HEK293 (cell line): ENCODE measurements around the gene CASZ1.

Experiments used
- CTCF ChIA-PET: fragments of 350-600 bp; formaldehyde crosslinking; extraction: SDS; loops from one replicate; lab custom pipeline; 2021; ENCODE audit warnings: antibody characterized with exemption; lab: Yijun Ruan, JAX
- POLR2A ChIA-PET: fragments of 300-600 bp; formaldehyde crosslinking; extraction: SDS; loops from one replicate; lab custom pipeline; 2020; ENCODE audit warnings: antibody characterized with exemption, inconsistent platforms; lab: Yijun Ruan, JAX
- H3K27ac ChIP-seq: fragments of 200-500 bp; sonication (Bioruptor generic); 2 replicates; pipeline ENCODE4 v1.5.1; 2014; ENCODE audit warnings: low read depth, low read length, control low read depth, inconsistent platforms; ENCODE audit errors: extremely low read depth
- H3K36me3 ChIP-seq, 2 experiments: fragments of 200-500 bp in 1 of 2; sonication (Bioruptor generic) in 1 of 2; 1 replicate in 1 of 2; 2 replicates in 1 of 2; pipeline ENCODE4 v1.5.1; 2014 to 2017; ENCODE audit warnings: inconsistent platforms in 2 of 2, low read length in 2 of 2; ENCODE audit not compliant: control insufficient read depth in 2 of 2, insufficient read depth in 1 of 2
- H3K4me1 ChIP-seq: fragments of 200-500 bp; sonication (Bioruptor generic); 2 replicates; pipeline ENCODE4 v1.5.1; 2014; ENCODE audit warnings: mild to moderate bottlenecking, low read length, inconsistent platforms; ENCODE audit not compliant: control insufficient read depth, insufficient read depth
- H3K4me3 ChIP-seq: 2 replicates; pipeline ENCODE4 v1.5.1; 2011; ENCODE audit warnings: low read depth, mild to moderate bottlenecking, control low read depth, low read length, moderate library complexity
- H3K9me3 ChIP-seq: fragments of 200-500 bp; sonication (Bioruptor generic); 2 replicates; pipeline ENCODE4 v1.5.1; 2014; ENCODE audit warnings: low read depth, low read length, inconsistent platforms; ENCODE audit not compliant: control insufficient read depth, insufficient read depth
- SETDB1 ChIP-seq: IDR thresholded peaks from one replicate; pipeline ENCODE4 v1.6.1; 2017; ENCODE audit warnings: mild to moderate bottlenecking, low read length, moderate library complexity, mixed read lengths; ENCODE audit not compliant: insufficient read length
- ZNF184 ChIP-seq: fragments of 450-650 bp; IDR thresholded peaks from 2 replicates; pipeline ENCODE4 v1.5.1; 2018; ENCODE audit warnings: missing biosample characterization, mild to moderate bottlenecking, missing genetic modification characterization
- ZNF23 ChIP-seq: fragments of 450-650 bp; formaldehyde crosslinking; IDR thresholded peaks from 2 replicates; pipeline ENCODE4 v1.5.1; 2016; ENCODE audit warnings: missing biosample characterization, missing genetic modification characterization, borderline replicate concordance
- ZNF239 ChIP-seq: fragments of 450-650 bp; formaldehyde crosslinking; IDR thresholded peaks from 2 replicates; pipeline ENCODE4 v1.5.1; 2016; ENCODE audit warnings: missing biosample characterization, missing genetic modification characterization
- ZNF266 ChIP-seq: fragments of 450-650 bp; formaldehyde crosslinking; IDR thresholded peaks from 2 replicates; pipeline ENCODE4 v1.5.1; 2016; ENCODE audit warnings: missing biosample characterization, missing genetic modification characterization, low read depth
- ZNF391 ChIP-seq: fragments of 450-650 bp; formaldehyde crosslinking; IDR thresholded peaks from 2 replicates; pipeline ENCODE4 v1.5.1; 2016; ENCODE audit warnings: low read depth, missing biosample characterization, missing genetic modification characterization, borderline replicate concordance
- ZNF548 ChIP-seq: fragments of 450-650 bp; formaldehyde crosslinking; IDR thresholded peaks from 2 replicates; pipeline ENCODE4 v1.5.1; 2016; ENCODE audit warnings: missing biosample characterization, missing genetic modification characterization
- ZNF549 ChIP-seq: fragments of 450-650 bp; IDR thresholded peaks from 2 replicates; pipeline ENCODE4 v1.5.1; 2018; ENCODE audit warnings: missing biosample characterization, missing genetic modification characterization, mild to moderate bottlenecking, inconsistent platforms, moderate library complexity
- ZNF623 ChIP-seq: fragments of 450-650 bp; formaldehyde crosslinking; IDR thresholded peaks from 2 replicates; pipeline ENCODE4 v1.5.1; 2016; ENCODE audit warnings: missing biosample characterization, missing genetic modification characterization
- TF ChIP-seq, protein P1 (sequence below): fragments of 450-650 bp; formaldehyde crosslinking; IDR thresholded peaks from 2 replicates; pipeline ENCODE4 v1.5.1; 2016; ENCODE audit warnings: missing biosample characterization, missing genetic modification characterization, borderline replicate concordance
- TF ChIP-seq, protein P2 (sequence below): fragments of 450-650 bp; formaldehyde crosslinking; IDR thresholded peaks from 2 replicates; pipeline ENCODE4 v1.5.1; 2017; ENCODE audit warnings: missing biosample characterization, missing genetic modification characterization
- TF ChIP-seq, protein P3 (sequence below): fragments of 450-650 bp; formaldehyde crosslinking; IDR thresholded peaks from 2 replicates; pipeline ENCODE4 v1.5.1; 2016; ENCODE audit warnings: missing biosample characterization, missing genetic modification characterization
- TF ChIP-seq, protein P4 (sequence below): fragments of 450-650 bp; formaldehyde crosslinking; IDR thresholded peaks from 2 replicates; pipeline ENCODE4 v1.5.1; 2016; ENCODE audit warnings: missing biosample characterization, missing genetic modification characterization, low read depth
- TF ChIP-seq, protein P5 (sequence below): fragments of 450-650 bp; formaldehyde crosslinking; IDR thresholded peaks from 2 replicates; pipeline ENCODE4 v1.5.1; 2016; ENCODE audit warnings: missing biosample characterization, missing genetic modification characterization

The CASZ1 gene

DNA sequence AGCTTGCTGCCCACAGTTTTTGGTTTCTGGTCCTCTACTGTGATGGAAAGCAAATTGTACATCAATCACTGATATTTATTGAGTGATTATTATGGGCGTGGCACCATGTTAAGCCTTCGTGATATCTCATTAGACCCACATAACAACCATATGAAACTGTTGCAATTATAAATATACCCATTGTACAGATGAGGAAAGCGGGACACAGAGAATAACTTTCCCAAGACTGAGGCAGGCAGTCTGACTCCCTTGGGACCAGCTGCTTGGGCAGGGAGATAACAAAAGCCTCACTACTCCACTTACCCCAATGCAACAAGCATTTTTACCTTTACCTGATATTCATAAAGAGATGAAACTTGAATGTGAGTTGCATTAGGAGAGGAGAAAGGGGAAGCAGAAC is 4.3 kb upstream of the CASZ1 start:
- H3K4me1 ChIP-seq: no peaks in the 10 kb centered on the region
- no peak overlapping the region for H3K27ac ChIP-seq
- H3K4me3 ChIP-seq: no peak overlapping the region
- CTCF ChIA-PET: no interaction called here
- TF ChIP-seq ZNF549 (tag by site-specific recombination): no peak
- no peak for TF ChIP-seq ZNF391
- TF ChIP-seq, protein P1, sequence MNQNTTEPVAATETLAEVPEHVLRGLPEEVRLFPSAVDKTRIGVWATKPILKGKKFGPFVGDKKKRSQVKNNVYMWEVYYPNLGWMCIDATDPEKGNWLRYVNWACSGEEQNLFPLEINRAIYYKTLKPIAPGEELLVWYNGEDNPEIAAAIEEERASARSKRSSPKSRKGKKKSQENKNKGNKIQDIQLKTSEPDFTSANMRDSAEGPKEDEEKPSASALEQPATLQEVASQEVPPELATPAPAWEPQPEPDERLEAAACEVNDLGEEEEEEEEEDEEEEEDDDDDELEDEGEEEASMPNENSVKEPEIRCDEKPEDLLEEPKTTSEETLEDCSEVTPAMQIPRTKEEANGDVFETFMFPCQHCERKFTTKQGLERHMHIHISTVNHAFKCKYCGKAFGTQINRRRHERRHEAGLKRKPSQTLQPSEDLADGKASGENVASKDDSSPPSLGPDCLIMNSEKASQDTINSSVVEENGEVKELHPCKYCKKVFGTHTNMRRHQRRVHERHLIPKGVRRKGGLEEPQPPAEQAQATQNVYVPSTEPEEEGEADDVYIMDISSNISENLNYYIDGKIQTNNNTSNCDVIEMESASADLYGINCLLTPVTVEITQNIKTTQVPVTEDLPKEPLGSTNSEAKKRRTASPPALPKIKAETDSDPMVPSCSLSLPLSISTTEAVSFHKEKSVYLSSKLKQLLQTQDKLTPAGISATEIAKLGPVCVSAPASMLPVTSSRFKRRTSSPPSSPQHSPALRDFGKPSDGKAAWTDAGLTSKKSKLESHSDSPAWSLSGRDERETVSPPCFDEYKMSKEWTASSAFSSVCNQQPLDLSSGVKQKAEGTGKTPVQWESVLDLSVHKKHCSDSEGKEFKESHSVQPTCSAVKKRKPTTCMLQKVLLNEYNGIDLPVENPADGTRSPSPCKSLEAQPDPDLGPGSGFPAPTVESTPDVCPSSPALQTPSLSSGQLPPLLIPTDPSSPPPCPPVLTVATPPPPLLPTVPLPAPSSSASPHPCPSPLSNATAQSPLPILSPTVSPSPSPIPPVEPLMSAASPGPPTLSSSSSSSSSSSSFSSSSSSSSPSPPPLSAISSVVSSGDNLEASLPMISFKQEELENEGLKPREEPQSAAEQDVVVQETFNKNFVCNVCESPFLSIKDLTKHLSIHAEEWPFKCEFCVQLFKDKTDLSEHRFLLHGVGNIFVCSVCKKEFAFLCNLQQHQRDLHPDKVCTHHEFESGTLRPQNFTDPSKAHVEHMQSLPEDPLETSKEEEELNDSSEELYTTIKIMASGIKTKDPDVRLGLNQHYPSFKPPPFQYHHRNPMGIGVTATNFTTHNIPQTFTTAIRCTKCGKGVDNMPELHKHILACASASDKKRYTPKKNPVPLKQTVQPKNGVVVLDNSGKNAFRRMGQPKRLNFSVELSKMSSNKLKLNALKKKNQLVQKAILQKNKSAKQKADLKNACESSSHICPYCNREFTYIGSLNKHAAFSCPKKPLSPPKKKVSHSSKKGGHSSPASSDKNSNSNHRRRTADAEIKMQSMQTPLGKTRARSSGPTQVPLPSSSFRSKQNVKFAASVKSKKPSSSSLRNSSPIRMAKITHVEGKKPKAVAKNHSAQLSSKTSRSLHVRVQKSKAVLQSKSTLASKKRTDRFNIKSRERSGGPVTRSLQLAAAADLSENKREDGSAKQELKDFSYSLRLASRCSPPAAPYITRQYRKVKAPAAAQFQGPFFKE: no peak
- no peak for TF ChIP-seq ZNF239 (tag by site-specific recombination)
- TF ChIP-seq, protein P2, sequence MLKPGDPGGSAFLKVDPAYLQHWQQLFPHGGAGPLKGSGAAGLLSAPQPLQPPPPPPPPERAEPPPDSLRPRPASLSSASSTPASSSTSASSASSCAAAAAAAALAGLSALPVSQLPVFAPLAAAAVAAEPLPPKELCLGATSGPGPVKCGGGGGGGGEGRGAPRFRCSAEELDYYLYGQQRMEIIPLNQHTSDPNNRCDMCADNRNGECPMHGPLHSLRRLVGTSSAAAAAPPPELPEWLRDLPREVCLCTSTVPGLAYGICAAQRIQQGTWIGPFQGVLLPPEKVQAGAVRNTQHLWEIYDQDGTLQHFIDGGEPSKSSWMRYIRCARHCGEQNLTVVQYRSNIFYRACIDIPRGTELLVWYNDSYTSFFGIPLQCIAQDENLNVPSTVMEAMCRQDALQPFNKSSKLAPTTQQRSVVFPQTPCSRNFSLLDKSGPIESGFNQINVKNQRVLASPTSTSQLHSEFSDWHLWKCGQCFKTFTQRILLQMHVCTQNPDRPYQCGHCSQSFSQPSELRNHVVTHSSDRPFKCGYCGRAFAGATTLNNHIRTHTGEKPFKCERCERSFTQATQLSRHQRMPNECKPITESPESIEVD (tag by site-specific recombination): no peak
- no peak for TF ChIP-seq ZNF184 (tag by site-specific recombination)
- TF ChIP-seq, protein P3, sequence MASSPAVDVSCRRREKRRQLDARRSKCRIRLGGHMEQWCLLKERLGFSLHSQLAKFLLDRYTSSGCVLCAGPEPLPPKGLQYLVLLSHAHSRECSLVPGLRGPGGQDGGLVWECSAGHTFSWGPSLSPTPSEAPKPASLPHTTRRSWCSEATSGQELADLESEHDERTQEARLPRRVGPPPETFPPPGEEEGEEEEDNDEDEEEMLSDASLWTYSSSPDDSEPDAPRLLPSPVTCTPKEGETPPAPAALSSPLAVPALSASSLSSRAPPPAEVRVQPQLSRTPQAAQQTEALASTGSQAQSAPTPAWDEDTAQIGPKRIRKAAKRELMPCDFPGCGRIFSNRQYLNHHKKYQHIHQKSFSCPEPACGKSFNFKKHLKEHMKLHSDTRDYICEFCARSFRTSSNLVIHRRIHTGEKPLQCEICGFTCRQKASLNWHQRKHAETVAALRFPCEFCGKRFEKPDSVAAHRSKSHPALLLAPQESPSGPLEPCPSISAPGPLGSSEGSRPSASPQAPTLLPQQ (tag by site-specific recombination): no peak
- TF ChIP-seq, protein P4, sequence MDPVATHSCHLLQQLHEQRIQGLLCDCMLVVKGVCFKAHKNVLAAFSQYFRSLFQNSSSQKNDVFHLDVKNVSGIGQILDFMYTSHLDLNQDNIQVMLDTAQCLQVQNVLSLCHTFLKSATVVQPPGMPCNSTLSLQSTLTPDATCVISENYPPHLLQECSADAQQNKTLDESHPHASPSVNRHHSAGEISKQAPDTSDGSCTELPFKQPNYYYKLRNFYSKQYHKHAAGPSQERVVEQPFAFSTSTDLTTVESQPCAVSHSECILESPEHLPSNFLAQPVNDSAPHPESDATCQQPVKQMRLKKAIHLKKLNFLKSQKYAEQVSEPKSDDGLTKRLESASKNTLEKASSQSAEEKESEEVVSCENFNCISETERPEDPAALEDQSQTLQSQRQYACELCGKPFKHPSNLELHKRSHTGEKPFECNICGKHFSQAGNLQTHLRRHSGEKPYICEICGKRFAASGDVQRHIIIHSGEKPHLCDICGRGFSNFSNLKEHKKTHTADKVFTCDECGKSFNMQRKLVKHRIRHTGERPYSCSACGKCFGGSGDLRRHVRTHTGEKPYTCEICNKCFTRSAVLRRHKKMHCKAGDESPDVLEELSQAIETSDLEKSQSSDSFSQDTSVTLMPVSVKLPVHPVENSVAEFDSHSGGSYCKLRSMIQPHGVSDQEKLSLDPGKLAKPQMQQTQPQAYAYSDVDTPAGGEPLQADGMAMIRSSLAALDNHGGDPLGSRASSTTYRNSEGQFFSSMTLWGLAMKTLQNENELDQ (tag by site-specific recombination): no peak
- TF ChIP-seq ZNF266: no peak
- no peak for TF ChIP-seq SETDB1
- TF ChIP-seq ZNF23: no peak
- TF ChIP-seq, all 188 proteins: peak for 0
- Histone ChIP-seq H3K9me3 (no peaks in the 10 kb centered on the region), H3K36me3 (no peaks in the 10 kb centered on the region)
- POLR2A ChIA-PET: no interaction called here

DNA sequence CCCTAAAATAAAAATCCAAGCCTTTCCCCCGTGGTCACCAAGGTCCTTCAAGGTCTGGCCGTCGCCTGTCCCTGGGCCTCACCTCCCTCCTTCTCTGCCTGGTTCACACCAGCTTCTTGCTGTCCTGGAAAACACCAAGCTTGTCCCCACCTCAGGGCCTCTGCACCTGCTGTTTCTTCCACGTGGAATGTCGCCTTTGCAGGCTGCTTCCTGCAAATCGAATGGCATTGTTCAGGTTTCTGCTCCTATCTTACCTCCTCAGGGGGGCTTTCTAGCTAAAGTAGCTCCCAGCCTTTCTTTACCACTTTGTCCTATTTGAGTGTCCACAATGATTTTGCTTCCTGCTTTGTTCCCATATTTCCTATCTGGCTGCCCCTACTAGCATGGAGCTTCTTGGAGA is 3.3 kb upstream of the CASZ1 start:
- ChIA-PET POLR2A (no interaction called here), CTCF (interaction anchor here (0.6 to 1.1 kb wide), 4 partner anchors 68 to 284 kb away, joined by 3 to 4 read pairs (median 4); no protein-coding TSS in a partner anchor)
- no peaks in the 10 kb centered on the region for H3K9me3 ChIP-seq
- TF ChIP-seq, protein P5, sequence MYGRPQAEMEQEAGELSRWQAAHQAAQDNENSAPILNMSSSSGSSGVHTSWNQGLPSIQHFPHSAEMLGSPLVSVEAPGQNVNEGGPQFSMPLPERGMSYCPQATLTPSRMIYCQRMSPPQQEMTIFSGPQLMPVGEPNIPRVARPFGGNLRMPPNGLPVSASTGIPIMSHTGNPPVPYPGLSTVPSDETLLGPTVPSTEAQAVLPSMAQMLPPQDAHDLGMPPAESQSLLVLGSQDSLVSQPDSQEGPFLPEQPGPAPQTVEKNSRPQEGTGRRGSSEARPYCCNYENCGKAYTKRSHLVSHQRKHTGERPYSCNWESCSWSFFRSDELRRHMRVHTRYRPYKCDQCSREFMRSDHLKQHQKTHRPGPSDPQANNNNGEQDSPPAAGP (tag by site-specific recombination): no peak
- TF ChIP-seq ZNF548 (tag by site-specific recombination) (no peak), ZNF623 (tag by site-specific recombination) (peak; percentile 37; the same call in 1 of the 2 replicates)
- no peaks in the 10 kb centered on the region for H3K36me3 ChIP-seq
- no peak overlapping the region for H3K4me3 ChIP-seq
- no peak overlapping the region for H3K27ac ChIP-seq
- H3K4me1 ChIP-seq: no peaks in the 10 kb centered on the region
